CD4-positive, alpha-beta T cell treated with Interleukin-4 for 4 hours (primary cell): ENCODE data around the gene UNC5B.

ENCODE experiments used
- DNase-seq: peaks from one replicate; pipeline ENCODE4 v3.0.0-alpha.2; 2020

The UNC5B gene

GRCh38 chr10:71255808-71256660, 43.7 kb downstream of the UNC5B start:
- no peak for DNase-seq

DNA sequence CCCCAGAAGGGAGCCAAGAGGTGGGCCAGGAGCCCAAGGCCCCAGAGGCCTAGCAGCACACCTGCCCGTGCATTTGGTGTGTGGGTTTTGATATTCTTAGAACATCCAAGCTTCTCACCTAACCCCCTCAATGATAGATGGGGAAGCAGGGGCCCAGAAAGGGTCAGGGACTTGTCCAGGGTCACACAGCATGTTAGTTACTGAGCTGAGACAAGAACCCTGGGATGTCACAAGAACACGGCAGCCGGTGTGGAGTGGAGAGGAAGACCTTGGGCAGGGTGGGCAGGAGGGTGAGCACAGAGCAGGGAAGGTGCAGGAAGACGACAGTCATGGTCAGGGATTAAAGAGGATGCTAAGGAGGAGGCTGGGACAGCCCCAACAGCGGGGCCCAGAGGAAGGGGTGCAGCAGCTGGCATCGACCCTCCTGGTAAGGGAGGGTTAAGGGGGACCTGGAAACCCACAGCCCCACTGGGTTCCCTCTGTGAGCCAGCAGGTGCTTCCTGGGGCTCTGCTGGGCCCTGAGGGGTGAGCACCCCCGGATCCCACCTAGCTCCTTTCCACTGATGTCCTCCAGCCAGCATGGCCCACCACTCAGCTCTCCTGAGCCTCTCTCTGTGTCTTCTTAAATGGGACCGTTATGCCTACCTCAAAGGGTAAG, 44.4 kb downstream of the UNC5B start:
- DNase-seq: no peak

DNA sequence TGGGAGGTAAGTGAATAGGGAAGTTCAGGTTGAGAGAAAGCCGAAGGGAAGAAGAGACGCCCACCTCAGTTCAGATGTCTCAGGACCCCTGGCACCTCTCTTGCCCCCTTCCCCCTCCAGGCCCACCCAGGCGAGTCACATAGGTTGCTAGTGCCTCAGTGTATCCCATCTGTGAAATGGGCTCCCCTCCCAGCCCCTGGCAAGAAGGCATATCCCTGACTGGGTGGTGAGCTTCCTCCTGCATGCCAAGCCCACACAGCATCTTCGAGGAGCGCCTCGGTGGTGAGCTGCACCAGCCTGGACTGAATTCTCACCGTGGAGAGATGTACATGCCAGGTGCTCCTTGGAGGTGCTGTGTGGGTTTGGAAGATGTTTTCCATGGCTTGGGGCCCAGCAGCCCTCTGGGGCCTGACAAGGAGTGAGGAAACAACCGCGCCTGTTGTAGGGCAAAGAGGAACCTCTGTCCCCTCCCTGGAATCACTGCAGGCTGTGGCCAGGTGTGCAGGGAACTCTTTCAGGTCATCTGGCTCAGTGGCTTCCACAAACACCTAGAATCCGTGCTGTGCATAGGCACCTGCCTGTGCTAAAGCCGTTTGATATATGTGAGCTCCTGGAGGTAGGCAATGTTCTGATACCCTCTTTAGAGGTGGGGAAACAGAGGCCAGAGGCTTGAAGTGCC, 45.1 kb downstream of the UNC5B start:
- DNase-seq: no peak

DNA sequence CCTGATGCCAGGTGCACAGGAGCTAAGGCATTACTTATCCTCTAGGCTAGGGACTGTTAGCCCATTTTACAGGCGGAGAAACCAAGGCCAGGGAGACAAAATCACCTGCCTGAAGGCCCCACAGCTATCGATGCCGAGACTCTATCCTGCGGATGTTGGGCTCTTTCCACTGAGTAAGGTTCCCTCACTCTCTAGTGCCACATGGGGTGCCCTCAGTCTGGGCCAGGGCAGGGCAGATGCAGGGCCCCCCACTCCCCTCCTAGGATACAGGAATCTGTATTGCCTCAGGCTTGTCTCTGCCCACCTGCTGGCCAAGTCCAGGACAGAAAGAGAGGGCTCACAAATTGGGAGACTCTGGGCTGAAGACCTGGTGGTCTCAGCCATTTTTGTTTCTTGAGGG, 45.7 kb downstream of the UNC5B start:
- DNase-seq: no peak

DNA sequence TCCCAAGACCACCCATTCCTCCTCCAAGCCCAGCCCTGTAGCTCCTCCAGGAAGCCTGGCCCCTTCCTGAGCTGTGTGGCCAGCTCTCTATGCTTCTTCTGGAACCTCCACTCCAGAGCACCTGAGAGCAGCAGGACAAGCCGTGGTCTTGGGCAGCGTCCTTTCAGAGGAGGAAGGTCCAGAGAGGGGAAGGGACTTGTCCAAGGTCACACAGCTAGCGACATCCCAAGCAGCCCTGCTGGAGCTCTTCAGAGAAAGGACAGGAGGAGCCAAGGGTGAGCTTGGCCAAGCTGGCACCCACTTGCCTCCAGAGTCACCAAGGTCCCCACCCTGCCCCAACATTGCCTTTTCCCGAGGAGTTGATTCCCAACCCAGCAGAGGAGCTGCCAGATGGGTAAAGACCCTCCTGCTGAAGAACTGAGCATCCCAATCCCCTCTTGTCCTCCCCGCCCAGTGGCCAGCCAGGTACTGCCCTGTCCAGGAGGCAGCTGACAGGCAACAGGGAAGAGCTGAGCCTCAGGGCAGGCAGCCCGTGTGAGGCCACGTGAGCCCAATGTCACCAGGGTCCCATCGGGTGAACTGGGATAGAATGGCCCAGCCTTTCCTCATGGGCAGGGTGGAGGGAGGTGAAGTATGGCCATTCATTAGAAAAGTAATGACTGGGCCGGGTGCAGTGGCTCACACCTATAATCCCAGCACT, 46.2 kb downstream of the UNC5B start:
- DNase-seq: no peak

- DNase-seq: no peak
These were observed 46.9 kb downstream of the UNC5B start for GRCh38 chr10:71259282-71259681.

- no peak for DNase-seq
These were observed 47.6 kb downstream of the UNC5B start for GRCh38 chr10:71259815-71260501.

DNA sequence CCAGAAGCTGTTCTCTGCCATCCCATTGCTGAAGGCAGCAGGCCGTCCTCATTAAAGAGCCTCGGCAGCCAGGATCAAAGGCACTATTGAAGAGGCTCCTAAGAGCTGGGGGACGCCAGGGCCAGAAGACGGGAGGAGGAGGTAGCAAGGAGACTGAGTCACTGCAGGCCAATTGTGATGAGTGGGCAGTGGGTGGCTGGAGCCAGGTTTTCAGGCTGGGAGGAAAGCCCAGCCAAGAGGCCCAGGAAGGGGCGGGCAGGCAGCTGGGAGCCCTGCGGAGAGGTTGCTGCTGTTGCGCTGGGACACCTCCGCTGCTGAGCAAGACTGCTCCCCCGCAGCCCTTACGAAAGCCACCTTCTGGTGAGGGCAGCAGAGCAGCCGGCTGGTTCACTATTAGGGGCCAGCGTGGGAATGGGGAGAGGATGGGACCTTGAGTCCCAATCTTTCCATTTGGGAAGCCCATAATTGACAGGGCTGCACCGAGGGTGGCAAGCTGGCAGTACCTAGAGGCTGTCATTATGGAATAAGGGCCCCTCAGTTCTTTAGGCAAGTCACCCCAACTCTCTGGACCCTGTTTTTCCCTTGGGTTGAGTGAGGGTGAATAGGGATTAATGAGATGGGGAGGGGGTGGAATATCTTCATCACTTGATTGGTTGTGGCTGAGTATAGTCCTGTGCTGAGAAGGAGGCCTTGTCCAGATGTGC, 48.4 kb downstream of the UNC5B start:
- no peak for DNase-seq

- no peak for DNase-seq
These were observed 49.7 kb downstream of the UNC5B start for GRCh38 chr10:71262027-71262426.

- no peak for DNase-seq
These were observed 50.4 kb downstream of the UNC5B start for GRCh38 chr10:71262817-71263216.

- no peak for DNase-seq
These were observed 51.0 kb downstream of the UNC5B start for GRCh38 chr10:71263376-71263775.

GRCh38 chr10:71264345-71265200, 52.2 kb downstream of the UNC5B start:
- no peak for DNase-seq

GRCh38 chr10:71265201-71265575, 52.8 kb downstream of the UNC5B start:
- no peak for DNase-seq

DNA sequence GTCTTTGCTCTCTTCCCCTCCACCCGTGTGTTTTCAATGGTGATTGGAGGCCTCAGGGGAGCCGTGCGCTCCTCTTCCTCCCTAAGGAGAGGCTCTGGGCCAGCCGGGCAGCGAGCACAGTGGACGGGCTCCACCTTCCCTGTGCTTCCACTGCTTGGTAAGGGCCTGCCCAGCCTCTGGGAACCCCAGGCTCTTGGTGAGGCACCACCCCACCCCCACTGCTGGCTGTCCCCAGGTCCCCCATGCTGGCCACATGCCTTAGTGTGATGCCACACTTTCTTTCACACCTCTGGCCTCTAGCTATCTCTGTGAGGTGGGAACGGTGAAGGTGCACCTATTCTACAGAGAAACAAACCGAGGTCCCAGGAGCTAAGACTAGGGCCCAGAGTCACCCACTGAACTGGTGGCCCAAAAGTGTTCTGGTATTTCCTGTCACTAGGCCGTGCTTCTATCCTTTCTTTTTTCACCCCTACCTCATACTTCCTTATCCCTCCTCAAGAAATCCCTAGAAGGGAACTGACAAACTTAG, 53.3 kb downstream of the UNC5B start:
- no peak for DNase-seq

GRCh38 chr10:71266147-71266917, 54.0 kb downstream of the UNC5B start:
- DNase-seq: no peak

- no peak for DNase-seq
These were observed 54.6 kb downstream of the UNC5B start for GRCh38 chr10:71266918-71267442.

GRCh38 chr10:71267508-71268240, 55.3 kb downstream of the UNC5B start:
- DNase-seq: no peak

DNA sequence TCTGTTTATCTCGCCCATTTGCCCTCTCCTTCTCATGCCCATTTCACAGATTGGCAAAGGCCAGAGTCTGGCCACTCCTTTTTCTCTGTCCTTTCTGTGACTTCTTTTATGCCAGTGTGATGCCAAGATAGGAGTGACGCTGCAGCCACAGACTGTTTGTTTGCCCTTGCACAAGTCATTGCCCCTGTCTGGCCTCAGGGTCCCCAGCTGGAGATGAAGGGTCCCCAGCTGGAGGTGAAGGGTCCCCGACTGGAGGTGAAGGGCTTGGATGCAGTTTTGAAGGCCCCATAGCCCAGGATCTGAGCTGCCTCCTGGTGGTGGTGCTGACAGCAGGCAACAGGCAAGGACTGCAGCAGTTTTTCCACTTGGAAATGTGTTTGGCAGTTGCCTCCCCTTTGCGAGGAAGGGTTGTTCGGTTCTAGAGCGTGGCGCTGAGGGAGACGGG, 55.9 kb downstream of the UNC5B start:
- no peak for DNase-seq

DNA sequence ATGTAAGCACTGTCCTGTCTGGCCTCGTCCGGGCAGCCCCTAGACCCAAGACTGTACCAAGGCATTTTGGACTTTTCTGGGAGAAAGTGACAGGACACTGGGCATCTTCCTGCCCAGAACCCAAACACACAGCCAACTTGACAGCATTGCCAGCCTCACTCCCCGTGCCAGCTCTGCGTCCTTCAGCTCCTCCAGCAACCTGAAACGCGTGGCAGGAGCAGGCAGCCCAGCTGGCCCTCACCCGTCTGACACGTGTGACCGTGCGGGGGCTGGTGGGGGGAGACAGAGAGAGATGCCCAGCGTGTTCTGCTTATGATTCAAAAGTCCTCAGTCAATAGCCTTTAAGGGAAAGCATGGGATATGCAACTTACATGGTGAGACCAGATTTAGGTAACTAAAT, 56.4 kb downstream of the UNC5B start:
- DNase-seq: no peak
